A549 (cell line): Measurements from ENCODE around the gene THOC2.
"Not testable (repeated sequence)": the region's sequence is repeated elsewhere in the genome, so short reads cannot be mapped to it uniquely, and the experiment has no call there.

ENCODE experiments used
- CBX8 ChIP-seq: fragments of 200-600 bp; sonication (generic); IDR thresholded peaks from 2 replicates; pipeline ENCODE4 v1.6.1; 2016
- CTCF ChIP-seq: fragments of >200 bp; sonication (Bioruptor Twin); formaldehyde crosslinking; IDR thresholded peaks from 3 replicates; pipeline ENCODE4 v1.5.1; 2016
- E2F6 ChIP-seq: IDR thresholded peaks from 2 replicates; pipeline ENCODE4 v1.6.1; 2012; ENCODE audit warnings: low read depth, borderline replicate concordance
- HDAC2 ChIP-seq: fragments of 200-600 bp; sonication (generic); IDR thresholded peaks from 2 replicates; pipeline ENCODE4 v1.6.1; 2016
- MAFK ChIP-seq: fragments of 450-650 bp; IDR thresholded peaks from 2 replicates; pipeline ENCODE4 v1.6.1; 2014; ENCODE audit not compliant: partially characterized antibody
- MAX ChIP-seq: IDR thresholded peaks from 2 replicates; pipeline ENCODE4 v1.6.1; 2012
- NPAS2 ChIP-seq: fragments of 250-450 bp; sonication (Bioruptor Pico); IDR thresholded peaks from 2 replicates; pipeline ENCODE4 v1.8.0; 2022; ENCODE audit warnings: mild to moderate bottlenecking, moderate library complexity, borderline replicate concordance
- PBX3 ChIP-seq: IDR thresholded peaks from 2 replicates; pipeline ENCODE4 v1.6.1; 2012
- POLR2A ChIP-seq: IDR thresholded peaks from 2 replicates; pipeline ENCODE4 v1.6.1; 2012; ENCODE audit warnings: mild to moderate bottlenecking, low read length
- RFX5 ChIP-seq: fragments of 450-650 bp; IDR thresholded peaks from 2 replicates; pipeline ENCODE4 v1.7.1; 2014; ENCODE audit warnings: antibody characterized with exemption, mild to moderate bottlenecking, moderate library complexity
- SMC3 ChIP-seq: fragments of >200 bp; sonication (Bioruptor Twin); formaldehyde crosslinking; IDR thresholded peaks from 3 replicates; pipeline ENCODE4 v1.6.1; 2018; ENCODE audit warnings: inconsistent platforms

GRCh38 chrX:123711201-123711600, 21.7 kb downstream of the THOC2 start:
- not testable (repeated sequence) for TF ChIP-seq CTCF, RFX5, POLR2A, MAFK, HDAC2, PBX3, E2F6, NPAS2, CBX8, MAX, SMC3
